B cell (primary cell): Measurements from ENCODE around the gene KLHL2. TPM values are rescaled to one million over a fixed set of nuclear protein-coding genes. Genes with fewer than 3 reads are reported as not detected.
A peak's percentile ranks its signal among the peaks of the same experiment; 100 is the strongest.

Source experiments
- ATAC-seq: fragments of 200-7000 bp; cut with Tn5 transposase; one replicate; pipeline ENCODE4 v1.10.0; 2021; ENCODE audit warnings: low read depth, mild to moderate bottlenecking, moderate number of reproducible peaks, moderate library complexity
- CTCF ChIA-PET: fragments of 350-600 bp; sonication (Branson Sonifier 250); formaldehyde crosslinking; loops from one replicate; lab custom pipeline; 2021; ENCODE audit warnings: antibody characterized with exemption, inconsistent platforms; lab: Charles Lee
- POLR2A ChIA-PET: fragments of 350-600 bp; sonication (Branson Sonifier 250); formaldehyde crosslinking; loops from one replicate; lab custom pipeline; 2021; ENCODE audit warnings: antibody characterized with exemption; lab: Charles Lee
- DNase-seq: peaks from one replicate; pipeline ENCODE4 v3.0.0; 2013
- H2AFZ ChIP-seq: 2 replicates; pipeline ENCODE4 v1.6.1; 2012; ENCODE audit warnings: mild to moderate bottlenecking, low read depth, low read length; ENCODE audit not compliant: insufficient read depth, poor library complexity, severe bottlenecking
- H3K27ac ChIP-seq, 2 donors: 1 replicate in 1 of 2; 2 replicates in 1 of 2; pipeline ENCODE4 v1.5.1; 2012 to 2013; ENCODE audit warnings: low read length in 2 of 2, mild to moderate bottlenecking in 2 of 2, moderate library complexity in 1 of 2
- H3K27me3 ChIP-seq, 4 experiments: fragments of 200-600 bp in 1 of 4; sonication (generic) in 1 of 4; replicated peaks in 1 of 4; 1 replicate in 2 of 4; 2 replicates in 2 of 4; pipeline versions ENCODE4 v1.6.1 to v1.7.0; 2013 to 2016; ENCODE audit warnings: low read length in 3 of 4, mild to moderate bottlenecking in 2 of 4, mixed read lengths in 1 of 4, moderate library complexity in 1 of 4; ENCODE audit not compliant: insufficient read depth in 4 of 4, control insufficient read depth in 3 of 4; ENCODE audit errors: control extremely low read depth in 1 of 4
- H3K36me3 ChIP-seq, 2 experiments: replicated peaks in 1 of 2; 1 replicate in 1 of 2; 2 replicates in 1 of 2; pipeline versions ENCODE4 v1.6.1 to v1.7.1; 2013; ENCODE audit warnings: low read length in 1 of 2; ENCODE audit not compliant: insufficient read depth in 2 of 2, control insufficient read depth in 1 of 2; ENCODE audit errors: control extremely low read depth in 1 of 2, extremely low read depth in 1 of 2
- H3K4me1 ChIP-seq, 2 donors: fragments of 200-600 bp in 1 of 2; sonication (generic) in 1 of 2; 1 replicate in 1 of 2; 2 replicates in 1 of 2; pipeline versions ENCODE4 v1.5.1 to v1.6.1; 2013 to 2017; ENCODE audit warnings: low read length in 2 of 2; ENCODE audit not compliant: control insufficient read depth in 2 of 2, insufficient read depth in 2 of 2
- H3K4me2 ChIP-seq: replicated peaks from 2 replicates; pipeline ENCODE3; 2012; ENCODE audit warnings: mild to moderate bottlenecking, low read depth, low read length; ENCODE audit not compliant: poor library complexity, severe bottlenecking
- H3K4me3 ChIP-seq, 5 experiments: fragments of 200-600 bp in 1 of 5; sonication (generic) in 1 of 5; 1 replicate in 3 of 5; 2 replicates in 2 of 5; pipeline versions ENCODE4 v1.5.1 to v1.7.0; 2011 to 2016; ENCODE audit warnings: low read length in 4 of 5, mild to moderate bottlenecking in 4 of 5, low read depth in 2 of 5, control low read depth in 1 of 5, moderate library complexity in 1 of 5; ENCODE audit not compliant: insufficient read depth in 1 of 5; ENCODE audit errors: control extremely low read depth in 1 of 5, extremely low read depth in 1 of 5
- H3K79me2 ChIP-seq: fragments of 200-600 bp; sonication (generic); one replicate; pipeline ENCODE4 v1.6.0; 2016; ENCODE audit warnings: low read length; ENCODE audit not compliant: control insufficient read depth, insufficient read depth
- H3K9ac ChIP-seq: fragments of 200-600 bp; sonication (generic); 2 replicates; pipeline ENCODE4 v1.6.1; 2017; ENCODE audit warnings: mild to moderate bottlenecking, low read length, moderate library complexity
- H3K9me3 ChIP-seq, 3 donors: one replicate each; pipeline versions ENCODE4 v1.6.1 to v1.7.1; 2013; ENCODE audit warnings: low read length in 2 of 3; ENCODE audit not compliant: control insufficient read depth in 2 of 3, insufficient read depth in 1 of 3; ENCODE audit errors: control extremely low read depth in 1 of 3
- H4K20me1 ChIP-seq: 2 replicates; pipeline ENCODE4 v1.6.0; 2012; ENCODE audit warnings: mild to moderate bottlenecking, low read length; ENCODE audit not compliant: insufficient read depth, control insufficient read depth, poor library complexity, severe bottlenecking
- H3K27ac Mint-ChIP-seq: one replicate; pipeline ENCODE4 v1.8.0; 2021; ENCODE audit warnings: mixed read lengths
- H3K27me3 Mint-ChIP-seq: one replicate; pipeline ENCODE4 v1.8.0; 2021; ENCODE audit warnings: mixed read lengths
- H3K4me1 Mint-ChIP-seq: one replicate; pipeline ENCODE4 v1.8.0; 2021; ENCODE audit warnings: mixed read lengths
- H3K4me3 Mint-ChIP-seq: one replicate; pipeline ENCODE4 v1.8.0; 2021; ENCODE audit warnings: mixed read lengths
- H3K9me3 Mint-ChIP-seq: one replicate; pipeline ENCODE4 v1.8.0; 2022; ENCODE audit warnings: mixed read lengths; ENCODE audit not compliant: insufficient read depth
- EZH2 ChIP-seq: IDR thresholded peaks from 2 replicates; pipeline ENCODE4 v1.6.1; 2012; ENCODE audit warnings: borderline replicate concordance, low read depth, mild to moderate bottlenecking, moderate library complexity, low read length; ENCODE audit not compliant: insufficient read depth, poor library complexity, severe bottlenecking
- WGBS: methylation state at CpG from one replicate; pipeline ENCODE4 v1.1.5; 2013; ENCODE audit warnings: missing lambda C conversion rate; ENCODE audit not compliant: insufficient coverage; 5-methylcytosine and 5-hydroxymethylcytosine counted together
- intact Hi-C: fragments of 100-400 bp; cut with micrococcal nuclease; formaldehyde crosslinking; loops from one replicate; pipeline ENCODE4 v1.10.0; 2022
- polyA plus RNA-seq: library from polyadenylated mRNA; depleted of rRNA; stranded (reverse); fragments of >200 nt; gene quantifications from 2 replicates; pipeline ENCODE4 v1.2.3, GENCODE V29; 2012
- total RNA-seq, 2 donors: library from RNA; stranded (reverse); fragments of 120-200 nt in 1 of 2; gene quantifications; 1 replicate in 1 of 2; 2 replicates in 1 of 2; pipeline versions ENCODE4 v1.2.3 to v1.2.4, GENCODE V29; 2013 to 2022
- TF ChIP-seq, protein P1 (sequence below): fragments of 200-600 bp; IDR thresholded peaks from one replicate; pipeline ENCODE4 v1.8.0; 2022; ENCODE audit warnings: antibody characterized with exemption, mild to moderate bottlenecking

Gene KLHL2
- total and polyA plus RNA-seq, 2 donors (not counting 1 experiment from before 2014, with no cell fraction given), result 7.8 to 77.5 TPM

DNA sequence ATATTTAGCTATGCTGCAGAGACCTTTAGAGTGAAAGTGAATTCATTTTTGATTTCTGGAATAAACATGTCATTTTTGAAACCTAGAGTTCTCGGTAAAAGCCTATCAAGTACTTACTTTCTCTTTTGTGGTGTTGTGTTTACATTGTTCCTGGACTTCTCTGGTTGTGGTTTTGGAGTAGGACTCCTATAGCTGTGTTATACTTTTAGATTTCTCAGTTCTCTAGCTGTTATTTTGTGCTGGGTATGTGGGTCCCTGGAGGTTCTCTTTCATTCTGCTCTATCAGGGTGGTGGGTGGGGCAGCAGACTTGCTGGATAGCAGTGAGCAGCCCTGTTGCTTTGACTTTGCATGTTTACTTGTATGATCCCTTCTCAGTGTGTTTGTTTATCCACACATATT lies 94.5 kb downstream of the KLHL2 start:
- peaks cover 4 to 6% of the 10 kb centered on the region in 2 donors for H3K4me1 ChIP-seq
- no CpG with 5 or more reads among the region's 1 CpG for WGBS
- H3K27ac ChIP-seq, result peak overlapping the region; percentile 28 to 65
- TF ChIP-seq, protein P1, sequence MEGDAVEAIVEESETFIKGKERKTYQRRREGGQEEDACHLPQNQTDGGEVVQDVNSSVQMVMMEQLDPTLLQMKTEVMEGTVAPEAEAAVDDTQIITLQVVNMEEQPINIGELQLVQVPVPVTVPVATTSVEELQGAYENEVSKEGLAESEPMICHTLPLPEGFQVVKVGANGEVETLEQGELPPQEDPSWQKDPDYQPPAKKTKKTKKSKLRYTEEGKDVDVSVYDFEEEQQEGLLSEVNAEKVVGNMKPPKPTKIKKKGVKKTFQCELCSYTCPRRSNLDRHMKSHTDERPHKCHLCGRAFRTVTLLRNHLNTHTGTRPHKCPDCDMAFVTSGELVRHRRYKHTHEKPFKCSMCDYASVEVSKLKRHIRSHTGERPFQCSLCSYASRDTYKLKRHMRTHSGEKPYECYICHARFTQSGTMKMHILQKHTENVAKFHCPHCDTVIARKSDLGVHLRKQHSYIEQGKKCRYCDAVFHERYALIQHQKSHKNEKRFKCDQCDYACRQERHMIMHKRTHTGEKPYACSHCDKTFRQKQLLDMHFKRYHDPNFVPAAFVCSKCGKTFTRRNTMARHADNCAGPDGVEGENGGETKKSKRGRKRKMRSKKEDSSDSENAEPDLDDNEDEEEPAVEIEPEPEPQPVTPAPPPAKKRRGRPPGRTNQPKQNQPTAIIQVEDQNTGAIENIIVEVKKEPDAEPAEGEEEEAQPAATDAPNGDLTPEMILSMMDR, result no peak
- TF ChIP-seq EZH2, result no peak
- Mint-ChIP-seq H3K27me3 (no peaks in the 10 kb centered on the region), H3K4me3 (peak overlapping the region; percentile 66), H3K27ac (peak overlapping the region; percentile 44), H3K9me3 (no peaks in the 10 kb centered on the region), H3K4me1 (peaks cover 10% of the 10 kb centered on the region)
- ATAC-seq, result no peak
- CTCF ChIA-PET, result no interaction called here
- no peaks in the 10 kb centered on the region for H3K79me2 ChIP-seq
- peak overlapping the region; percentile 60 for H3K4me2 ChIP-seq
- H3K4me3 ChIP-seq, result peak overlapping the region in 2 of 5 experiments; percentile 13 to 42
- no peaks in the 10 kb centered on the region for H4K20me1 ChIP-seq
- POLR2A ChIA-PET, result no interaction called here
- intact Hi-C loops, result loop anchor here (5.0 kb wide), 1 partner anchor 40 kb away; no protein-coding TSS in a partner anchor
- peak overlapping the region; percentile 50 for H3K9ac ChIP-seq
- DNase-seq, result peak; percentile 16
- peaks cover 2 to 14% of the 10 kb centered on the region in 2 experiments for H3K36me3 ChIP-seq
- no peaks in the 10 kb centered on the region for H3K27me3 ChIP-seq
- no peaks in the 10 kb centered on the region for H3K9me3 ChIP-seq
- H2AFZ ChIP-seq, result peak overlapping the region; percentile 4

DNA sequence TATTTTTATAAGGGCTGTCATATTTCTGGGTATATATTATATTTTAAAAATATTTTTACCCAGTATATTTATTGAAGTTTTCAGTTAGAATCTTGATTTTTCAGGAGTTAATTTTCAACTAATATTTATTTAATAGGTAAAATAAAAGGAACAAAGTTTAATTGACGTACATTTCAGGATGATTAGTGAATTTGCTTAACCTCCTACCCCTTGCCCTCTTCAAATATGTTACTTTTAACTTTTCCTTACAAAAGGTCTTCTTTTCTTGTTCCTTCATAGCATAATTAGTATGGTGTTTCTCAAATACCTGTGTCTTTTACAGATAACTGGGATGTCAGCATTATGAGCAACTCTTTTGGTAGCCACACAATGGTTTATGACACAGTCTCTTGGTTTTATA lies 95.3 kb downstream of the KLHL2 start:
- Histone ChIP-seq H2AFZ (no peak overlapping the region), H3K4me2 (no peak overlapping the region), H3K4me3 (no peak overlapping the region), H3K9me3 (no peaks in the 10 kb centered on the region), H4K20me1 (no peaks in the 10 kb centered on the region), H3K27ac (no peak overlapping the region), H3K4me1 (peaks cover 4 to 6% of the 10 kb centered on the region in 2 donors), H3K79me2 (no peaks in the 10 kb centered on the region), H3K36me3 (peaks cover 0 to 11% of the 10 kb centered on the region in 2 experiments), H3K27me3 (no peaks in the 10 kb centered on the region), H3K9ac (no peak overlapping the region)
- ChIA-PET POLR2A (interaction anchor here (0.5 kb wide), 1 partner anchor 9 kb away, joined by 3 read pairs; no protein-coding TSS in a partner anchor), CTCF (no interaction called here)
- Mint-ChIP-seq H3K27me3 (no peaks in the 10 kb centered on the region), H3K27ac (no peak overlapping the region), H3K4me3 (no peak overlapping the region), H3K4me1 (peaks cover 10% of the 10 kb centered on the region), H3K9me3 (no peaks in the 10 kb centered on the region)
- no peak for ATAC-seq
- intact Hi-C loops, result loop anchor here (5.0 kb wide), 1 partner anchor 40 kb away; no protein-coding TSS in a partner anchor
- WGBS, result no CpG with 5 or more reads among the region's 1 CpG
- no peak for DNase-seq
- no peak for TF ChIP-seq EZH2
- TF ChIP-seq, protein P1, result no peak
